Stimulated activated CD4-positive, alpha-beta T cell treated with anti-CD3 and anti-CD28 coated beads, TNF-alpha, amount 100 ng/mL, for 4 hours (primary cell): ENCODE measurements around the gene EFNB2.

Experiments used
- DNase-seq, 3 experiments: peaks; one replicate each; pipeline ENCODE4 v3.0.0-alpha.2; 2020; ENCODE audit warnings: low read depth in 3 of 3

The EFNB2 gene

DNA sequence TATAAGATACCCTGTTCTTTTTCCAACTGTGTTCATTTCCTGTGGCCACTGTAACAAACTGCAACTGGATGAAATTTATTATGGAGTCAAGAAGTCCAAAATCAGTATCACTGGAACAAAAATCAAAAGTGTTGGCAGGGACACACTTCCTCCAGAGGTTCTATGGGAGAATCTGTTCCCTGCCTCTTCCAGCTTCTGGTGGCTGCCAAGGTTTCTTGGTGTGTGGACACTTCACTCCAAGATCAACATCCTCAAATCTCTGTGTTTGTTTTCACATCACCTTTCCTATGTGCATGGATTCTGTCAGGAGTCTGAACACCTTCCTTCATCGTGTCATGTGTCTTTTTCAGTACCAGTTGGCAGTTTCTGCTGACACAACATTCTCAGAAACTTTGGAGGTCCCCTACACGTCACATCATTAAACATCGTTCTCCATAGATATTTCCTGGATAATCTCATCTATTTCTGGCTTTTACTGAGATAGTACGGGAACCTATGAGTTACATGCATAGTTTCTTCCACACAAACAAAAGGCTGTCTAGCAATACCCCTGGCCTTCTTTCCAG lies 15.2 kb upstream of the EFNB2 start:
- no peak for DNase-seq

DNA sequence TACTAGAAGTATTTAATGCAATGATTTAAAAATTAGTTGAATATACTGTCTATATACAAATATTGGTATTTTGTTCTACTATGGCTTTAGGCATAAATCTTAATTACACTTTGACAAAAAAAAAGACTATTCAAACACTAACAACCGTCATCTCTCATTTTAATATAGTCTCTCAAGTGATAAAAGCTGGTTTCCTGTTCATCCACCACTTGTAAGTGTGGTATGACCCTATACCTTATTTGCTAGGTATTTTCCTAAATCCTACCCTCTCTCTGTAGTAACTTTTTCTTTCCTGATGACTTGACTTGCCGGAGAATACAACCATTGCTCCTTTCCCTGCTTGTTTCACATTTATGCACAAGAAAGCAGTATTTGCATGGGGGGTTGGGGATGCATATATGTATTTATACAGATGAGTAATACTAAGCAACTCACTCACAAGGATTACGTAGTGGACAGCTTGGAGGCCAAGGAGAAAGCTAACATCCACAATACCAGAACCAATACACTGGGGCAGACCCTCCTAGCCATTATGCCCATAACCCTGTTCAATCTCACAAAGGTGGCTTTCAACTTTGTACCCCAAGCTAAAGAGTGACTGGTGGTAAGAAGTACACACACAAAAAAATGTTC lies 12.7 kb upstream of the EFNB2 start:
- no peak for DNase-seq

DNA sequence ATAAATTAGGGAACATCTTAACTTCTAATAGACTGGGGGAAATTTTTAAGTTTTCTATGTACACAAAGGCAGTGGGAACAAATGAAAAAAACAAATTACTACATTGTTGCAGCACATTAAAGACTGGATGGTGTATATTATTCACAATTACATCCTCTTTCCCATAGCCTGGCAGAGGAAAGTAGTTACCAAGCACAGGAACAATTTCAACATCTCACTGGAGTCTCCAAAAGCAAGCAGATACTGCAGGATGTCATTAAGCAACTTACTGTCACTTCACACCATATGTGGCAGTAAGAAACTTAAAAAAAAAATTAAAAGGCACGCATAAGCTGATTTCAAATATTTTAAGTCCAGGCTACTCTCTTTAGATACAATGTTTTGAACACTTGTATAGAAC lies 6.4 kb upstream of the EFNB2 start:
- no peak for DNase-seq

GRCh38 chr13:106540613-106541012 lies 5.2 kb upstream of the EFNB2 start:
- no peak for DNase-seq

GRCh38 chr13:106537521-106537920 lies 2.1 kb upstream of the EFNB2 start:
- no peak for DNase-seq

- peak; percentile 74 to 89 (median 78) for DNase-seq
Measured at GRCh38 chr13:106536244-106537034, 977 bp upstream of the EFNB2 start.

DNA sequence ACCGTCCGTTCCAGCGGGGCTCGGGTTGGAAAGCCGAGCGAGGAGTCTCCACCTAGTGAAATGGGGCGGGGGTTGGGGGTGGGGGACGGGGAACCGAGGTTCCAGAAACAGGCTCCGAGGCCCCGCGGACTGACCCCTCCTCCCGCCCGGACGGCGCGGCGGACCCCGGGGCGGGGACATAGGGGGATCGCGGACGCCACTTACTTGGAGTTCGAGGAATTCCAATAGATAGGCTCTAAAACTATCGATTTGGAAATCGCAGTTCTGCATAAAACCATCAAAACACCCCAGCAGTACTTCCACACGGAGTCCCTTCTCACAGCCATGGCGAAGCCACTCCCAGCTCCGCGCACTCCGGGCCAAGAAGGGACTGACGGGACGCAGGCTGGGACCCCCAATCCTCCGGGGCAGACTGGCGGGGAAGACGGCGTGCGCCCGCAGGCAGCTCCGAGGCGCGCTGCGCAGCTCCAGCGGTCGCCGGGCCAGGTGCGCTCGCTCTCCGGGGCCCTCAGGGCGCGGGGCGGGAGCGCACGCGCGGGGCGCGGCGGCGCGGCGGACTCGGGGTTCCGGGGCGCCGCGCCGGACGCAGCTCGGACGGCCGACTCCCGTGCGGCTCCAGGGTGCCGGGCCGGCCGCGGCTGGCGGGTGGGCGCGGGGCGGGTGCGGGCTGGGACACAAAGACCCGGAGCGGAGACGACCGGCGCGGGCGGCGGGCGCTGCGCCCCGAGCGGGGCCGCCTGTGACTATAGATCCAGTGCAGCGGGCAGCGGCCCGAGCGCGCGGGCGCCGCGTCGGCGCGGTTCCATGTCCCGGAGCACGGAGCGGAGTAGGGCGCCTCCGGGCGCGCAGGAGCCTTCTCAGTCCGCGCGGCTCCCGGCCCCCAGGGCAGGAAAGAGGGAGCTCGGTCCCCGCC lies 567 bp downstream of the EFNB2 start:
- DNase-seq, result peak in 1 of 3 experiments; percentile 2

GRCh38 chr13:106533943-106534638 lies 1.4 kb downstream of the EFNB2 start:
- DNase-seq, result peak in 2 of 3 experiments; percentile 10 to 18

DNA sequence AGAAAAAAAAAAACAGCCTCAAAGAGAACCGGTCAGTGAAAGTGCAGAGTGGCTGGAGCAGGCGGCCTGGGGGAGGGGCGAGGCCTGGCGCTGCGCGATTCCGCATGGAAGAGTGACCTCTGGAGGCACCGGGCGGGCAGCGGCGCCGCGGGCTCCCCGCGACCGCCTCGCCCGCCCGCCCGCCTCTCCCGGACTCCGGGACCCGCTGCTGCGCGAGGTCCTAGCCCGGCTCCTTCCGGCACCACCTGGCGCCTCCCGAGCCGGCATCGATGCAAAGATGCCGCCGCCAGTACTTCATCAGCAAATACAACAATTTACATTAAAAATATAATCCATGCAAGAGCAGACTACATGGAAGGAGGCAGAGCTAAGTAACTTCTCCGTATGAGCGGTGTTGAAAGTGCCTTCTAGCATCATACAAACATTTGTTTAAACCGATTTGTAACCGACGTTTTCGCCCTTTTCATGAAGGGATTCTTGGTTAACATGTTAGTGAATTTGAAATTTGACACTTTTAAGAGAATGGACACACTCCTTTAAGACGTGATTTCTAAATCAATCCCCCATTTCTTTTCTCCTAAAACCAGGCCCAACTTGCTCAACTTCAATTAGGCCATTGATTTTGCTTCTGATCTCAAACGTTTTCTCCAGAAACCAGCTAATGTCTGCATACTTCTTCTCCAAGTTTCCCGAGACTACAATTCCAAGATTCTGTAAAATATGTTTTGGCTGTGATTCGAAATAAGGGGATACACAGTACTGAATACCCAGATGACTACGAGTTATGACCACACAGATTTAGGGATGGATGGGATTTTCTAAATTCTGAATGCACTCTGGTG lies 2.1 kb downstream of the EFNB2 start:
- no peak for DNase-seq

DNA sequence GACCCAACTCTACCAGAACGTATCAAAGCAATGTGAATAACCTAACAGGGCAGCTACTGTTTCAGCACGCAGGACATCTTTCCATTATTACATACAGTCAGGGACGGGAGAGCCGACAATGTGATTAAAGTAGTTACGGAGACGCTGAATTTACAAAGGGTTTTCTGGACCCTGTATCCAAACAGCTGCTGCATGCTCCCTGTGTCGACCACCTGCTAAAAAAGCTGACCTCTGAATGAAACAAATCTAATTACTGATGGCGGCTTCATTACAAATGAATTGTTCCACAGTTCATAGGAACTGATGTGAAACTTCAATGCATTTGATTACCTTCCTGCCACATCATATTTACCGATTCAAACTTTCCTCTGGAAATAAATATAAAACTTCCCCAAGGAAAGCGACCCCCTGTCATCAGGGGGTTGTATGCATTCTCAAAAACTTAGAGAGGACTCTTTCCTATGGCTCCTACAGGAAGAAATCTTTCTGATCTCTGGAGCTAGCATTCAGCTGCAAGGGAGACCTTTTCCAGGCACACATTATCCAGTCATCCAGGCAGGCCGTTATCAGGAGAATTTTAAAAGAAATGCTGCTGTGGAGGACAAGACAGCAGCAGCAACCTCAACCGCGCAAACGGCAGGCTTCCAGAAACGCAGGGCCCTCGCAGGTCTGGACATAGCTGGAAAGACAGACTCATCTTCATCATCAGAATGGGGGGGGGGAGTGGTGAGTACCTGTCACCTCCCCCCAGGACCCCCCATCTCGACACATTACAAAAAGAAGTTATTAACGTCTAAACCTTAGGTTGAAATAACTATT lies 3.1 kb downstream of the EFNB2 start:
- DNase-seq, result no peak

DNA sequence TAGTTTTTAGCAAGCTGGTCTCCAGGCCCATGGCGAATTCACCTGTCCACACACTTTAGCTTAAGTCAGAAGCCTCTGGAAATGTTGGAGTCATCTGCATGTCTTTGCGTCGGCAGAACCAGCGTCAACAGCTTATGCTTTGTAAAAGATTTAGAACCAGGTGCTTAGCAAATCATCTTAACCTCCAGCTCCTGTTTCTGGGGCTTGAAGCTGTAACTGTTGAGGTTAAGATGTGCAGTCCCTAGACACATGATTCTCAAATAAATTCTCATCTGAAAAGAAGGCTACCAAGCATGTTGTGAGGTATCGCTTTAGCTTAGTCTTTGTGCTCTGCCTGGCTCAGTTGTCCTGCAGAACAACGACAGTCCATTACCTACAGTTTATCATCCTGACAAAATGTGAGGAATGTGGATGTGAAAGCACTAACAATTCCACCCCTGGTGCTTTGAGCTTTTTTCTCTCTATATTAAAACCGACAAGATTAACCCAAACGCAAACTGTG lies 4.4 kb downstream of the EFNB2 start:
- DNase-seq, result no peak

DNA sequence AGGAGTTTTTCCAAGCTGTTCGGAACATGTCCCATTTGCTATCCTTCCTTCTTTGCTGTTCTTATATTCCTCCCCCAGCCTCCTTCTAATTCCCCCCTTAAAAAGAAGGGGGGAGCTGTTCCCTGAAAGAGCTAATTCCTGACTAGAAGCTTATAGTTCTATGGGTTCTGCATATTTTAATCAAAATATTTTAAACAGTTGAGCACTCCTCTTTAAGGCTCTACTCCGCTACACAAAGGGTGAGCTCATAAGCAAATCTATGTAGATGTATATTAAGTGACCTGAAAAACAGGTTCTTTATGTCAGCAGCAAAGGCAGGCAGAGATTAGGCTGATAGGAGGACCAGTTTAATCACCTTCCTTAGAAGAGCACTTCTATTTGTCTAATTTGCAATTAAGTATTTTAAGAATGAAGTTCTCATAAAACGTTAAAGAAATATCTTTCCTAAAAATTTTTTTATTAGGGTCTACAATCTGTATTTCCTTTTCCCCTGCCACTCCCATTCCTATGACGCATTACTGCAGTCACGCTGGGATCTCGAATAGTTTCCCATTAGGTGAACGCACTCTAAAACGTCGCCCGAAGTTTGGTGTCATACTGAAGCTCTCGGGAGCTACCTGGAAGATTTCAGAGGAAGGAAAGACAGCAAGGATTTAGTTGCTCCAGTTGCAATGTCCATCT lies 5.2 kb downstream of the EFNB2 start:
- DNase-seq, result no peak

DNA sequence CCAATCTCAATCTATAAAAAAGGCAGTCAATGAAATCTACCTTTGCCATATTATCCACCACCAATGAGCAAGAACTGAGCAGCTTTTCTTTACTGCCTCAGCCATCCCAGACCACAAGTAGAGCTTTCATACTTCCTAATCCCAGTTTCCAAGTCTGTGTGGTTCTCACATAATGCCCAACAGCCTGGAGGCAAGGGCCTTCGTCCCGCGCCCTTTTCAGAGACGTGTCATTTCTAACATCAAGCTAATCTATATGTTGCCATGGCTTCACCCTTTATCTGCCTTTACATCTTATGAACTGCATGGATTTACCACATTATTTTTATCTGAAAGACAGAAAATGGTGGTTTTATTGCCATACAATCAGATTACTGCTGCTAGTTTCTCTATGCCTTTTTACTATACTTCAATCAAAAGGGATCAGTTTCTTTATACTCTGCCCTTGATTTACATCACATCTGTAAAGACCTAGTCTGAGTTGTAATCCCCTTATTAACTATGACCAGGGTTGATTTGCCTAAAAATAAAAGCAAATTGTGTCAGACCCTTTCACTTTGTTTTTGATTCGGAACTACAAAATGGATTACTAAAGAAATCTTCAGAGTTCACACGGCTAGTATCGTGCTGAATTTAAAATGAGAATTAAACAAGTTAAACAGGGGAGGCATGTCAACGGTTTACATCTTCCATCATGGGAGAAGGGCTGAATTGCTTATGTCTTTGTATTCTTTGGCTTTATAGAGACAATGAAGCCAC lies 5.9 kb downstream of the EFNB2 start:
- DNase-seq, result no peak

- no peak for DNase-seq
Measured at GRCh38 chr13:106528718-106529414, 6.6 kb downstream of the EFNB2 start.

GRCh38 chr13:106527826-106528225 lies 7.6 kb downstream of the EFNB2 start:
- DNase-seq, result no peak

- DNase-seq, result no peak
Measured at GRCh38 chr13:106527445-106527801, 8.0 kb downstream of the EFNB2 start.

DNA sequence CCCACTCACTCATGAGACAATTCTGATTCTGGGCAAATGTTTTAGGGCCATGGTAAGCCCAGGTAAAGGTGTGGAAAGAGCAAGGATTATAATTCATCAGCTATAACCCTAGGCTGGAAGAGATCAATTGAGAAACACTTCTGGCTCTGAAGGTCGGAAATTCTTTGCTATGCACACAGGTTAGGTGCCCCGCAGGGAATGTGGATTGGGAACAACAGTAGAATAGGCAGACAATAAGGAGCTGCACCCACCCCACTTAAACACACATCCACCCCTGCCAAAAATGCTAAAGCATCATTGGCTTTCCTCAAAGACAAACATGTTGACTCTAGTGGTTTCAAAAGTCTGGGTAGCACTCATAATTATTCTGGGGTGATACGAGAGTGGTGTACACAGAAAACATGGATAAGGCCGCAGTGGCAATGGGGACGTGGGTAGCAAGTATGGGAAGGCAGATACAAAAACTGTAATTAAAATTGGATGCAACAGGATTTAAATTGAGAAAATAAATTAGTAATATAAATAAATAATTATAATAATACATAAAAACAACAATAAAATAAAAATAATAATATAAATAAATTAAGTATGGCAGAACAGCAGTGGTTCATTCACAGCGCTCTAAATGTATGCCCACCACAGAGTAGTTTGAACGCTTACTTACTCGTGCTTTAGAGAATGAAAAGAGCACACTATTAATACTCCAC lies 8.6 kb downstream of the EFNB2 start:
- DNase-seq, result no peak
